NCI-H2196 treated with DMSO at 0.1 percent for 48 hours (cell line): ENCODE results near the gene PPP1R13L.
"Not testable (repeated sequence)": the region's sequence is repeated elsewhere in the genome, so short reads cannot be mapped to it uniquely, and the experiment has no call there.

Experiments used
- DNase-seq: peaks from one replicate; lab custom pipeline; 2025; ENCODE audit not compliant: unreplicated experiment; lab: John Stamatoyannopoulos, UW

Gene PPP1R13L

DNA sequence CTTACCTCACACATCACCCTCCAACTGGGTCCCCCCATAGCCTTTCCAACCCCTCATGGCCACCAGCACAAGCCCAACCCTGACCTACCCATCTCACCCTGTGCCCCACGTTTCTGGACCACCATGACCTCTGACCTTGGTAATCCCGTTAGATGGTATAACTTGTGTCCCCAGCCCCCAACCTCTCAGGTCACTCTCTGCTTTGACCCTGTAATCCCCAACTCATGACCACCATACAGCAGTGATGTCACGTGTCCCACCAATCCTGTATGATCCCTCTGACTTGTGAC, 55.8 kb downstream of the PPP1R13L start:
- DNase-seq: no peak

- DNase-seq: no peak
Measured at GRCh38 chr19:45348367-45349125, 56.3 kb downstream of the PPP1R13L start.

GRCh38 chr19:45347570-45348366, 57.1 kb downstream of the PPP1R13L start:
- no peak for DNase-seq

- no peak for DNase-seq
Measured at GRCh38 chr19:45346449-45346848, 58.4 kb downstream of the PPP1R13L start.

GRCh38 chr19:45345506-45345860, 59.4 kb downstream of the PPP1R13L start:
- DNase-seq: no peak

- DNase-seq: no peak
Measured at GRCh38 chr19:45344621-45345505, 60.0 kb downstream of the PPP1R13L start.

DNA sequence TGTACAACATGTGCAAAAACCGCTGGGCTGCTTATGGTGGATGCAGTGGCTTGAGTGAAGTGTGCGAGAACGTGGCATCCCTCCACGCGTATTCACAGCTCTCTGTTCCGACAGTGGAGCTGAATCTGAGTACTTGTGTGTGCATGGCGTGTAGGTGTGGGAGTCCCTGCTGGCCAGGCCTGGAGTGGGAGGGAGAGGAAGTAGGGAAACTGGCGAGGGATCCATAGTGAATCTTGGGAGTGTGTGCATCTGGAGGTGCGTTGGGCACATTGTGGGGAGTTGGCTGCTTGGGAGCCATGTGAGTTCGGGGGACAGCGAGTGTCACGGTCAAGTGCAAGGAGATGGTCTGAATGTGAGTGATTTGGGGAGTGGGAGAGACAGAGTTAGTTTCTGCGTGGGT, 62.0 kb downstream of the PPP1R13L start:
- no peak for DNase-seq

DNA sequence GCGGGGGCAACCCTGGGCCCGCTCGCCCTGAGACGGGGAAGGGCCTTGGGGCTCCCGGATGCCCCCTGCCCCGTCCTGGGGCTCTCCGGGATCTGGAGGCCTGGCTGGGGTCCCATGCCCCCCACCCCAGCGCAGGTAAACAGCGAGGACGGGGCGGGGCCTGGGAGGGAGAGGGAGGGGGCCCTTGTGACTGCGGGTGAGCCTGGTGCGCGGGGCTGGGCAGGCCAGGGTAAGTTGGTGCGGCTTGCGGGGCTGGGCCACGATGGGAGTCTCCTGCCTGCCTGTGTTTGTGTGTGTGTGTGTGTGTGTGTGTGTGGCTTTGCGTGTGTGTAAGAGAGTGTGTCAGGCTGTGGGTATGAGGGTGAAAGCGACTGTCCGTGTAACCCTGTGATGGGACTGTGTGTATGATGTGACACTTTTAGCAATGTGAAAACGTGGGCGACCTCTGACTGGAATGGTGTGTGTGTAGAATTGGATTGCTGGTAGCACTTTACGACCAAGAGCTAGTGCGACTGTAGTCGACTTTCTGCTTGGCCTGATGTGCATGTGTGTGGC, 63.9 kb downstream of the PPP1R13L start:
- DNase-seq: no peak

DNA sequence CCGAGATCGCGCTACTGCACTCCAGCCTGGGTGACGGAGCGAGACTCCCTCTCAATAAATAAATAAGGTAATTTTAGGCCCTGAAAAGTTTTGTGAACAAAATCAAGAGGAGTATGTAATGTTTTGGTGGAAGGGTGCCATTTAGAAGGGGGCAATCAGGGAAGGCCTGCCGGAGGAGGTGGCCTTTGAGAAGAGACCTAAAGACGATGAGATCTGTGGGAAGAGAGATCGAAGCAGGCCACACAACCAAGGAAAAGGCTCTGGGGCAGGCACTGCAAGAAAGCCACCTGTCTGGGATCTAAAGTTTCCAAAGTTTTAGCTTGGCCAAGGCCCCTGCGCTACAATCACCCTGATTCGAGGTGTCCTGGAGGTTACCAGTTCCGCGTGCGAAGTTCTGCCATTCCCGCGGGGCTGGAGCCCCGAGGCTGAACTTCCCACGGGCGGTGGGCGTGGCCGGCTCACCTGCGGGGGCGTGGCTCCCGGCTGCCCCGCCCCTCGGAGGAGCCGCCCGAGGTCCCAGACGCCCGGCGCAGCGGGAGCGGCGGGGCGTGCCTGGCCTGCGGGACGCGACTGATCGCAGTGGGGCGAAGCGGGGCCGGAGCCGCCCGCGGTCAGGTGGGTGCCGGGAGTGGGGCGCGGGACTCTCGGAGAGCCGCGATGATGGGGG, 64.5 kb downstream of the PPP1R13L start, which contains the start of gene KLC3:
Gene KLC3 (plus strand): TSS at position 519 of the 667 bp plus-strand sequence. CDS start 4,792 bp downstream, outside the sequence.
- peak; percentile 8 for DNase-seq

DNA sequence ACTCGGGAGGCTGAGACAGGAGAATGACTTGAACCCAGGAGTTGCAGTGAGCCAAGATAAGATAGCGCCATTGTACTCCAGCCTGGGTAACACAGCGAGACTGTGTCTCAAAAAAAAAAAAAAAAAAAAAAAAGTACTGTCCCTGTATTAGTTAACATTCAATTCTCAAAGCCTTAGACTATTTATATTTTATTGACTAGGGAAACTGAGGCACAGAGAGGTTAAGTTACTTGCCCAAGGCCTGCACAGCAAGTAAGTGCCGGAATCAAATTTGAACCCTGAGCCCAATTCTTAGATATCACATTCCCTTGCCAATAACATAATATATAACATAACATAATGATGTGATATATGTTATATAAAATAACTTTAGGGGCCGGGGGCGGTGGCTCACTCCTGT, 65.2 kb downstream of the PPP1R13L start:
- DNase-seq: no peak

DNA sequence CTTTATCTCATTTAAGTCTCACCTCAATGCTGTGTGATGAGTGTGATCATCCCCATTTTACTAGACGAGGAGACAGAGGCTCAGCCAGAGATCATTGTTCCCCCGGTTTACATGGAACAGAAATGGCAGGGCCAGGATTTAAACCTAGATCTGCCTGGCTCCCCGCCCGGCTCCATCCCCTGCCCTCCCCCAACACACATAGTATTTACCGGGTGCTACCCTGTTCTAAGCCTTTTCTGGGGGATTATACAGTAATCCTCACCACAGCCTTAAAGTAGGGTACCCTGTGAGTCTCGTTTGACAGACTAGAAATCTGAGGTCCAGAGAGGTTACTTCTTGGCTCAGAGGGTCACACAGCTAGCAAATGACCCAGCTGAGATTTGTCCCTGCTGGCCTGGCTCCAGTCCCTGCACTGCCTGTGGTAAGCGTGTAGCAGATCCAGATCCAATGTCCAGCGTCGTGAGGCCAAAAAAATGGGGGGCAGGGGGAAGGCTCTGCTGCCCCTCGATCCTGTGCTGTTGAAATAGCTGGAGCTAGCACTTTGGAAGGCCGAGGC, 68.1 kb downstream of the PPP1R13L start:
- DNase-seq: no peak

- DNase-seq: not testable (repeated sequence)
Measured at GRCh38 chr19:45334881-45335280, 70.0 kb downstream of the PPP1R13L start.

GRCh38 chr19:45333609-45334303, 71.1 kb downstream of the PPP1R13L start:
- DNase-seq: no peak

GRCh38 chr19:45331411-45331810, 73.5 kb downstream of the PPP1R13L start:
- DNase-seq: peak; percentile 92
